ENCODE data around the gene UBE2G2.

UBE2G2 gene

DNA sequence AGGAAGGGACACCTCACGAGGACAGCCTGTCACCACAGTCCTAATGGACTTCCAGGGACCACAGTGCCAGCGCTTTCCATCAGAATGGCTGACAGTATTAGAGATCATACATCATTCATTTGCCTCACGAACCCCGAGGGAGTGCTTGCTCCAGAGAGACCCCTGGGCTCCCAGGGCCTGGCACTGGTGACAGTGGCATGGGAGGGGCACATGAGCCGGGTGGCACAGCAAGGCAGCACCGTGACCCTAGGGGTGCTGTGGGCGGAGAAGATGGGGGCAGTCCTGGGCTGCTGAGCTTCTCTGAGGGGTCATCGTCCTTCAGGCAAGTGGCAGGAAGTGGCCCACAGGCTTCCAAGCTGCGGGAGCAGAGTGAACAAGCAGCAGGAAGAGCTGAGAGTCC is 73.9 kb downstream of the UBE2G2 start:
- TF ChIP-seq, protein P1, sequence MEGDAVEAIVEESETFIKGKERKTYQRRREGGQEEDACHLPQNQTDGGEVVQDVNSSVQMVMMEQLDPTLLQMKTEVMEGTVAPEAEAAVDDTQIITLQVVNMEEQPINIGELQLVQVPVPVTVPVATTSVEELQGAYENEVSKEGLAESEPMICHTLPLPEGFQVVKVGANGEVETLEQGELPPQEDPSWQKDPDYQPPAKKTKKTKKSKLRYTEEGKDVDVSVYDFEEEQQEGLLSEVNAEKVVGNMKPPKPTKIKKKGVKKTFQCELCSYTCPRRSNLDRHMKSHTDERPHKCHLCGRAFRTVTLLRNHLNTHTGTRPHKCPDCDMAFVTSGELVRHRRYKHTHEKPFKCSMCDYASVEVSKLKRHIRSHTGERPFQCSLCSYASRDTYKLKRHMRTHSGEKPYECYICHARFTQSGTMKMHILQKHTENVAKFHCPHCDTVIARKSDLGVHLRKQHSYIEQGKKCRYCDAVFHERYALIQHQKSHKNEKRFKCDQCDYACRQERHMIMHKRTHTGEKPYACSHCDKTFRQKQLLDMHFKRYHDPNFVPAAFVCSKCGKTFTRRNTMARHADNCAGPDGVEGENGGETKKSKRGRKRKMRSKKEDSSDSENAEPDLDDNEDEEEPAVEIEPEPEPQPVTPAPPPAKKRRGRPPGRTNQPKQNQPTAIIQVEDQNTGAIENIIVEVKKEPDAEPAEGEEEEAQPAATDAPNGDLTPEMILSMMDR (IDR thresholded peaks at IDR 0.05; ENCODE audit: extremely low read depth, insufficient read depth, missing control alignments) = no peak
- DNase-seq (ENCODE audit: low spot score) = no peak
- in situ Hi-C loops (cut with MboI; ENCODE audit: low pct_unique_long_range_greater_than_20kb, low sequenced_read_pairs, unreplicated experiment) = no loop called here

GRCh38 chr21:44727321-44727720 is 74.3 kb downstream of the UBE2G2 start:
- in situ Hi-C loops (cut with MboI; ENCODE audit: low pct_unique_long_range_greater_than_20kb, low sequenced_read_pairs, unreplicated experiment) = no loop called here
- TF ChIP-seq, protein P1 (IDR thresholded peaks at IDR 0.05; ENCODE audit: extremely low read depth, insufficient read depth, missing control alignments) = no peak
- DNase-seq (ENCODE audit: low spot score) = no peak

GRCh38 chr21:44726826-44727225 is 74.8 kb downstream of the UBE2G2 start:
- in situ Hi-C loops (cut with MboI; ENCODE audit: low pct_unique_long_range_greater_than_20kb, low sequenced_read_pairs, unreplicated experiment) = no loop called here
- DNase-seq (ENCODE audit: low spot score) = no peak
- TF ChIP-seq, protein P1 (IDR thresholded peaks at IDR 0.05; ENCODE audit: extremely low read depth, insufficient read depth, missing control alignments) = no peak

- no peak for DNase-seq (ENCODE audit: low spot score)
- in situ Hi-C loops (cut with MboI; ENCODE audit: low pct_unique_long_range_greater_than_20kb, low sequenced_read_pairs, unreplicated experiment) = no loop called here
- TF ChIP-seq, protein P1 (IDR thresholded peaks at IDR 0.05; ENCODE audit: extremely low read depth, insufficient read depth, missing control alignments) = no peak
Measured at GRCh38 chr21:44724926-44725325, 76.7 kb downstream of the UBE2G2 start.

DNA sequence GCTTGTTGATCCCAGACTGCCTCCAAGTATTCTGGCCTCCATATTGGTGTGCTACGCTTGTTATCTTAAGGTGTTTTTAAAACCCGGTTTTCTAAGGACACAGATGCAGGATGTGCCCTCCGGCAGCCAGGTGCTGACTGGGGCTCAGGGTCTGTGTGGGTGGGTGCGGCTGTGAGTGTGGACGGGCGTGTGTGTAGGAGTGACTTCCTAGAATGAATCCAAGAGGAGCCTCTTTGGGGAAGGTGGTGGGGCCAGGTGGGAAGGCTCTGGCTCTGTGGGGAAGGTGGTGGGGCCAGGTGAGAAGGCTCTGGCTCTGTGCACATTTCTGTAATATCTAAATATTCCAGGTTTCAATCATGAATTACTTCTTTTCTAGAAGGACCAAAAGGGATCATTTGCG is 77.4 kb downstream of the UBE2G2 start:
- in situ Hi-C loops (cut with MboI; ENCODE audit: low pct_unique_long_range_greater_than_20kb, low sequenced_read_pairs, unreplicated experiment) = no loop called here
- DNase-seq (ENCODE audit: low spot score) = no peak

DNA sequence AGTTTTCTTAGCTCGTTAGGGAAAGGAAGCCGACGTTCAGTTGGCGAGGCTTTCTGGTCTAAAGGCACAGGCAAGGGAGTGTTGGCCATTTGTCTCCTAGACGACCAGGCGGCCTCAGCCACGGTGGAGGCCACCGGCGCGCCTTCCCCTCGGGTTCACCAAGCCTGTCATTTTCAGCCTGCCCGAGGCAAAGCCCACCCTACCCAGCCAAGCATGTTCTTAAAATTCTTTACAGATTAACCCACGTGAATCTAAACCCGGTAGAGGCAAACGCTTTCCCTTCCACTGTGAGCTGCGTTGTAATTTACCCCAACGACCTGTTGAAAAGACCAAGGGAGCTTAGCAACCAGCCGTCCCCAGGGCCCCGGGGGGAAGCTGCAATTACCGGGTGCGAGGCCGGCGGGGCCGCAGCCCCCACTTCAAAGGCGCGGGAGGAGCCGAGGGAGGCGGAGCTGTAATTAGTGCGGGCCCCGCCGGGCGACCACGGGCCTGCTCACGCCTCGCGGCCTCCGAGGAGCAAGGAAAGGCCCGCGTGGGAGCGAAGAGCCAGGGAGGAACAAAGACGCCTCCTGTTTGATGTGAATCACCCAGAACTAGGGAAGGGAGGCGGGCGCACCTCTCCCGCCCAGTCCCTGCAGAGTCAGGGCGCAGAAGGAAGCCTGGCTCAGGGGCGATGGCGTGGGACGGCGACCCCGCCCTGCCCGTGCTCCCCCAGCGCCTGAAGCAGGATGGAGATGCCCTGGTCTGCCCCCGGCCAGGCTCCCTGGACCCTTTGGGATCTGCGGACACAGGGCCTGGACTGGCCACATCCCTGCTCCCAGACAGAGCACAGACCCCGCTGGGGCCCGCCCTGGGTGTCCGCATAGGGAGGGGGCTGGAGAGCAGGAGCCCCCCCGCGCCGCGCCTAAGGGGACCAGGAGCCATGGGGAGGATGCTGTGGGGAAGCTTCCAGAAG is 78.2 kb downstream of the UBE2G2 start:
- DNase-seq (ENCODE audit: low spot score) = no peak
- in situ Hi-C loops (cut with MboI; ENCODE audit: low pct_unique_long_range_greater_than_20kb, low sequenced_read_pairs, unreplicated experiment) = no loop called here
- TF ChIP-seq, protein P1 (IDR thresholded peaks at IDR 0.05; ENCODE audit: extremely low read depth, insufficient read depth, missing control alignments) = no peak

More for the DNA sequence above, 77.4 kb downstream of the UBE2G2 start:
- TF ChIP-seq, protein P1 (IDR thresholded peaks at IDR 0.05; ENCODE audit: extremely low read depth, insufficient read depth, missing control alignments) = no peak

Measured in GM13977 (cell line).